Sigmoid colon (tissue), 7 donors: ENCODE results near the gene UBQLN2. TPM values are rescaled to one million over a fixed set of nuclear protein-coding genes. Genes with fewer than 3 reads are reported as not detected.

Experiments
- DNase-seq: peaks from one replicate; pipeline ENCODE4 v3.0.0-alpha.2; 2019
- H3K27ac ChIP-seq, 4 donors: fragments of 200-600 bp; sonication (generic); one replicate each; pipeline ENCODE4 v1.5.1; 2016 to 2019; ENCODE audit warnings: mild to moderate bottlenecking in 1 of 4
- H3K27me3 ChIP-seq, 3 donors: fragments of 200-600 bp; sonication (generic); one replicate each; pipeline ENCODE4 v1.5.1; 2019; ENCODE audit warnings: mild to moderate bottlenecking in 1 of 3
- H3K36me3 ChIP-seq, 4 donors: fragments of 200-600 bp; sonication (generic); one replicate each; pipeline ENCODE4 v1.5.1; 2016 to 2019
- H3K4me1 ChIP-seq, 4 donors: fragments of 200-600 bp; sonication (generic); one replicate each; pipeline ENCODE4 v1.5.1; 2017 to 2019
- H3K4me3 ChIP-seq, 4 donors: fragments of 200-600 bp; sonication (generic); one replicate each; pipeline ENCODE4 v1.5.1; 2017 to 2019; ENCODE audit warnings: mild to moderate bottlenecking in 2 of 4, moderate library complexity in 1 of 4
- H3K9me3 ChIP-seq, 4 donors: fragments of 200-600 bp in 3 of 4; sonication (generic) in 3 of 4; one replicate each; pipeline versions ENCODE4 v1.5.1 to v1.6.1; 2013 to 2019
- CTCF ChIP-seq, 4 experiments: fragments of 450-650 bp in 3 of 4; fragments of 200-600 bp in 1 of 4; IDR thresholded peaks; one replicate each; pipeline ENCODE4 v1.5.1; 2016 to 2019; ENCODE audit warnings: antibody characterized with exemption in 4 of 4, mild to moderate bottlenecking in 3 of 4, moderate library complexity in 2 of 4
- EP300 ChIP-seq, 4 donors: sonication (generic); formaldehyde crosslinking; IDR thresholded peaks; one replicate each; pipeline ENCODE4 v1.6.1; 2017; ENCODE audit warnings: antibody characterized with exemption in 4 of 4
- POLR2A ChIP-seq, 2 donors: fragments of 450-650 bp; IDR thresholded peaks; one replicate each; pipeline ENCODE4 v1.6.1; 2016; ENCODE audit warnings: antibody characterized with exemption in 2 of 2, mild to moderate bottlenecking in 2 of 2, moderate library complexity in 2 of 2
- POLR2AphosphoS5 ChIP-seq, 4 donors: sonication (generic); formaldehyde crosslinking; IDR thresholded peaks; one replicate each; pipeline ENCODE4 v1.6.1; 2017; ENCODE audit warnings: antibody characterized with exemption in 4 of 4
- whole genome bisulfite sequencing, 2 donors: extraction: QIAGEN DNeasy Blood & Tissue Kit; methylation state at CpG; one replicate each; pipeline ENCODE4 v1.1.7; 2013; 5-methylcytosine and 5-hydroxymethylcytosine counted together
- intact Hi-C: fragments of 100-400 bp; cut with DNase I; formaldehyde crosslinking; loops from one replicate; pipeline ENCODE4 v1.15.1; 2023
- polyA plus RNA-seq, 3 donors: library from polyadenylated mRNA; stranded (reverse); fragments of 200-250 nt; gene quantifications; one replicate each; pipeline ENCODE4 v1.2.3, GENCODE V29; 2013
- total RNA-seq, 4 donors: library from RNA; depleted of rRNA; stranded (reverse); fragments of >200 nt; gene quantifications; one replicate each; pipeline ENCODE4 v1.1.0, GENCODE V29; 2016
- donor health status: healthy with polysubstance abuse.
- donor health status: Bipolar disorder and iron deficiency.
- donor health status: healthy.

The UBQLN2 gene
- total and polyA plus RNA-seq, 7 donors, result 6.6 to 28.9 (median 23.6) TPM

- H3K36me3 ChIP-seq, result no peaks in the 10 kb centered on the region
- no peak for DNase-seq
- H3K27ac ChIP-seq, result no peak overlapping the region
- H3K9me3 ChIP-seq, result no peaks in the 10 kb centered on the region
- no peaks in the 10 kb centered on the region for H3K27me3 ChIP-seq
- TF ChIP-seq POLR2A (IDR thresholded peaks at IDR 0.05) (no peak), EP300 (IDR thresholded peaks at IDR 0.05) (no peak), CTCF (IDR thresholded peaks at IDR 0.05) (no peak), POLR2AphosphoS5 (IDR thresholded peaks at IDR 0.05) (no peak)
- intact Hi-C loops, result no loop called here
- H3K4me3 ChIP-seq, result no peak overlapping the region
- H3K4me1 ChIP-seq, result peaks cover 0 to 27% (median 6%) of the 10 kb centered on the region in 4 donors
- 80 to 92% methylated on average over 6 of the region's 6 CpGs for WGBS, 2 donors
Observed at GRCh38 chrX:56569378-56570057, 6.1 kb downstream of the UBQLN2 start.

- 70 to 84% methylated on average over 4 of the region's 4 CpGs for WGBS, 2 donors
- Histone ChIP-seq H3K36me3 (no peaks in the 10 kb centered on the region), H3K9me3 (no peaks in the 10 kb centered on the region), H3K27ac (no peak overlapping the region), H3K27me3 (no peaks in the 10 kb centered on the region), H3K4me1 (peaks cover 0 to 6% (median 0%) of the 10 kb centered on the region in 4 donors), H3K4me3 (no peak overlapping the region)
- intact Hi-C loops, result no loop called here
- no peak for DNase-seq
- TF ChIP-seq CTCF (IDR thresholded peaks at IDR 0.05) (no peak), POLR2A (IDR thresholded peaks at IDR 0.05) (no peak), EP300 (IDR thresholded peaks at IDR 0.05) (no peak), POLR2AphosphoS5 (IDR thresholded peaks at IDR 0.05) (no peak)
Observed at GRCh38 chrX:56572975-56573374, 9.5 kb downstream of the UBQLN2 start.

- 84 to 86% methylated on average over 3 of the region's 3 CpGs for WGBS, 2 donors
- DNase-seq, result no peak
- no peak overlapping the region for H3K4me3 ChIP-seq
Observed at GRCh38 chrX:56574861-56575260, 11.4 kb downstream of the UBQLN2 start.

GRCh38 chrX:56576721-56577120 is 13.3 kb downstream of the UBQLN2 start:
- intact Hi-C loops, result no loop called here
- H3K27me3 ChIP-seq, result no peaks in the 10 kb centered on the region
- H3K9me3 ChIP-seq, result no peaks in the 10 kb centered on the region
- WGBS, 2 donors, result 88 to 90% methylated on average over 2 of the region's 2 CpGs
- H3K4me3 ChIP-seq, result no peak overlapping the region
- DNase-seq, result no peak
- TF ChIP-seq POLR2A (IDR thresholded peaks at IDR 0.05), result no peak
- no peak for TF ChIP-seq CTCF (IDR thresholded peaks at IDR 0.05)
- no peak for TF ChIP-seq POLR2AphosphoS5 (IDR thresholded peaks at IDR 0.05)
- TF ChIP-seq EP300 (IDR thresholded peaks at IDR 0.05), result no peak
- no peak overlapping the region for H3K27ac ChIP-seq
- no peaks in the 10 kb centered on the region for H3K36me3 ChIP-seq
- H3K4me1 ChIP-seq, result no peaks in the 10 kb centered on the region

More at GRCh38 chrX:56574861-56575260, 11.4 kb downstream of the UBQLN2 start:
- TF ChIP-seq POLR2A (IDR thresholded peaks at IDR 0.05) (no peak), CTCF (IDR thresholded peaks at IDR 0.05) (no peak), EP300 (IDR thresholded peaks at IDR 0.05) (no peak), POLR2AphosphoS5 (IDR thresholded peaks at IDR 0.05) (no peak)
- H3K4me1 ChIP-seq, result no peaks in the 10 kb centered on the region
- H3K9me3 ChIP-seq, result no peaks in the 10 kb centered on the region
- intact Hi-C loops, result no loop called here
- H3K27me3 ChIP-seq, result no peaks in the 10 kb centered on the region
- no peak overlapping the region for H3K27ac ChIP-seq
- no peaks in the 10 kb centered on the region for H3K36me3 ChIP-seq
